ENCODE data around the gene TMPRSS12. TPM values are rescaled to one million over a fixed set of nuclear protein-coding genes. Genes with fewer than 3 reads are reported as not detected.
"Not testable (repeated sequence)": the region's sequence is repeated elsewhere in the genome, so short reads cannot be mapped to it uniquely, and the experiment has no call there.

The TMPRSS12 gene
- total and polyA plus RNA-seq, 2 donors from 2014 or later = not detected

DNA sequence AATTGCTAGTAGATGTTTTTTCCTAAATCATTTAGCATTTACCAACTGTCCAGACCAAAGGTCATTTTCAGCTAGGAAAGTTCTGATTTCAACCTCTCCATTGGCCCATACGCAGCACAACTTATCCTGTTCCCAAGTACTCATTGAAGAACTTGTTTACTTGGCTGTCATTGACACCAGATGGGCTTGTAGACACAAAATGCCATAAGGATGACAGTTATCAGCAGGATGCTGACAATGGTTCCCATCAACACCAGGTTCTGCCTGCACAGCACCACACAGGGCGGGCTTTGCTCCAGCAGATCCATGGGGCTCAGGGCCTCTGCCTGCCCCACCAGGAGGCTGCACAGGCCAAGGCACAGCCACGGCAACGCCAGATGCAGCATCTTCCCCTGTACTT, 36.5 kb upstream of the TMPRSS12 start:
- FAIRE-seq (no peak), DNase-seq (no peak)
- intact Hi-C loops (cut with DNase I) = no loop called here
- no peaks in the 10 kb centered on the region for H3K4me1 ChIP-seq (ENCODE audit: control insufficient read depth in 2 of 3, insufficient read depth in 2 of 3, low read depth in 1 of 3, low read length in 3 of 3)
- no peak overlapping the region for H3K4me3 ChIP-seq (ENCODE audit: low read length in 3 of 3)
- no peak for TF ChIP-seq CTCF (IDR thresholded peaks at IDR 0.05; ENCODE audit: borderline replicate concordance, extremely low read depth, insufficient read depth)
- H3K27me3 ChIP-seq (ENCODE audit: control insufficient read depth, insufficient read depth, low read length) = no peaks in the 10 kb centered on the region
- peaks cover 7 to 10% (median 8%) of the 10 kb centered on the region in 3 donors for H3K36me3 ChIP-seq (ENCODE audit: control insufficient read depth in 2 of 3, insufficient read depth in 3 of 3, low read length in 3 of 3)
- no peaks in the 10 kb centered on the region for H3K9me3 ChIP-seq (ENCODE audit: control insufficient read depth in 2 of 3, insufficient read depth in 1 of 3, low read length in 3 of 3)
- H3K27ac ChIP-seq (ENCODE audit: low read depth in 2 of 2, low read length in 2 of 2) = no peak overlapping the region
- no peak overlapping the region for H3K9ac ChIP-seq (ENCODE audit: low read length in 3 of 3)

DNA sequence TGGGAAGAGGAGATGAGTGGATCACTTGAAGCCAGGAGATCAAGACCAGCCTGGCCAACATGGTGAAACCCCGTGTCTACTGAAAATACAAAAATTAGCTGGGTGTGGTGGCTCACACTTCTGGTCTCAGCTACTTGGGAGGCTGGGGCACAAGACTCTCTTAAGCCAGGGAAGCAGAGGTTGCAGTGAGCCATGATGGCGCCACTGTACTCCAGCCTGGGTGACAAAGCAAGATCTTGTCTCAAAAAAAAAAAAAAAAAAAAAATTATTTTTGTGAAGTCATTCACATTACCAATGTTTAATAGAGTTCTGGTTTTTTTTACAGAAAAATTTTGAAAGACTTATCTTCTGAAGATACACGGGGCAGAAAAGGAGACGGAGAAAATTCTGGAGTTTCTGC, 33.6 kb upstream of the TMPRSS12 start:
- H3K4me3 ChIP-seq (ENCODE audit: low read length in 3 of 3); H3K4me1 ChIP-seq (ENCODE audit: control insufficient read depth in 2 of 3, insufficient read depth in 2 of 3, low read depth in 1 of 3, low read length in 3 of 3); FAIRE-seq; H3K27ac ChIP-seq (ENCODE audit: low read depth in 2 of 2, low read length in 2 of 2); H3K9ac ChIP-seq (ENCODE audit: low read length in 3 of 3); H3K9me3 ChIP-seq (ENCODE audit: control insufficient read depth in 2 of 3, insufficient read depth in 1 of 3, low read length in 3 of 3); DNase-seq; H3K27me3 ChIP-seq (ENCODE audit: control insufficient read depth, insufficient read depth, low read length); intact Hi-C loops (cut with DNase I): not testable (repeated sequence)
- peaks cover 10 to 20% (median 12%) of the 10 kb centered on the region in 3 donors for H3K36me3 ChIP-seq (ENCODE audit: control insufficient read depth in 2 of 3, insufficient read depth in 3 of 3, low read length in 3 of 3)

DNA sequence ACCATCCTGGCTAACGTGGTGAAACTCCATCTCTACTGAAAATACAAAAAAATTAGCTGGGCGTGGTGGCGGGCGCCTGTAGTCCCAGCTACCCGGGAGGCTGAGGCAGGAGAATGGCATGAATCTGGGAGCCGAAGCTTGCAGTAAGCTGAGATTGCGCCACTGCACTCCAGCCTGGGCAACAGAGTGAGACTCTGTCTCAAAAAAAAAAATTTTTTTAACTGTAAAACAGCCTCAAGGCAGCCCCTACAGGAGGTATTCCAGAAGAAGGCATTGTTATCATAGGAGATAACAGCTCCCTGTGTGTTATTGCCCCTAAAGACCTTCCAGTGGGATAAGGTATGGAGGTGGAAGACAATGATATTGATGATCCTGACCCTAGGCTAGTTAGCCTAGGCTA, 27.8 kb upstream of the TMPRSS12 start:
- H3K9me3 ChIP-seq (ENCODE audit: control insufficient read depth in 2 of 3, insufficient read depth in 1 of 3, low read length in 3 of 3); intact Hi-C loops (cut with DNase I); DNase-seq; H3K27me3 ChIP-seq (ENCODE audit: control insufficient read depth, insufficient read depth, low read length); H3K27ac ChIP-seq (ENCODE audit: low read depth in 2 of 2, low read length in 2 of 2); H3K4me3 ChIP-seq (ENCODE audit: low read length in 3 of 3); FAIRE-seq; H3K9ac ChIP-seq (ENCODE audit: low read length in 3 of 3); H3K4me1 ChIP-seq (ENCODE audit: control insufficient read depth in 2 of 3, insufficient read depth in 2 of 3, low read depth in 1 of 3, low read length in 3 of 3): not testable (repeated sequence)
- H3K36me3 ChIP-seq (ENCODE audit: control insufficient read depth in 2 of 3, insufficient read depth in 3 of 3, low read length in 3 of 3) = peaks cover 7 to 34% (median 16%) of the 10 kb centered on the region in 3 donors

DNA sequence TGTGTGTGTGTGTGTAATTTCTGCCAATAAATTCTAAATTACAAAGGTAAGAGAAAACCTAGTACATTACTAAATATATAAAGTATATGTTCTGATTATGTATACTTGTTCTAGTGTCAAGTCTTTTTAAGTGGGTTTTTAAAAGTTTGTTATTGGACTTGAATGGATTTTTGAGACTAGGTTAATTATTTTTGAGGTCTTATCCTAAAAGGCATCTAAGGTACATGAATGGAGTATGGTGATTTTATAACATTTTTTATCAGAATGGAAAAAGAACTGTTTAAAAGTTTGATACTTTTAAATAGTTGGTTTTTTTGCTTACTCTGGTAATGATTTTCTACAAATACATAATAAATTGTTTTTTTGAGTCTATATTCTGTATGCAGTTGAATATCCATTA, 22.5 kb upstream of the TMPRSS12 start:
- Histone ChIP-seq H3K27ac (ENCODE audit: low read depth in 2 of 2, low read length in 2 of 2) (no peak overlapping the region), H3K4me3 (ENCODE audit: low read length in 3 of 3) (no peak overlapping the region), H3K4me1 (ENCODE audit: control insufficient read depth in 2 of 3, insufficient read depth in 2 of 3, low read depth in 1 of 3, low read length in 3 of 3) (peaks cover 0 to 4% (median 0%) of the 10 kb centered on the region in 3 donors), H3K9me3 (ENCODE audit: control insufficient read depth in 2 of 3, insufficient read depth in 1 of 3, low read length in 3 of 3) (no peaks in the 10 kb centered on the region), H3K27me3 (ENCODE audit: control insufficient read depth, insufficient read depth, low read length) (no peaks in the 10 kb centered on the region), H3K9ac (ENCODE audit: low read length in 3 of 3) (no peak overlapping the region), H3K36me3 (ENCODE audit: control insufficient read depth in 2 of 3, insufficient read depth in 3 of 3, low read length in 3 of 3) (peaks cover 0 to 10% (median 6%) of the 10 kb centered on the region in 3 donors)
- intact Hi-C loops (cut with DNase I) = loop anchor here (10.0 kb wide), 1 partner anchor 165 kb away; no protein-coding TSS in a partner anchor
- no peak for FAIRE-seq
- no peak for DNase-seq
- TF ChIP-seq CTCF (IDR thresholded peaks at IDR 0.05; ENCODE audit: borderline replicate concordance, extremely low read depth, insufficient read depth) = no peak

Data from kidney (tissue), 14 donors.